Endothelial cell of umbilical vein (primary cell): ENCODE data around the gene CMIP. TPM values are rescaled to one million over a fixed set of nuclear protein-coding genes. Genes with fewer than 3 reads are reported as not detected.

Experiments used
- BruUV-seq: library from RNA; stranded (reverse); fragments of 400-500 nt; replicated peaks from 2 replicates; lab custom pipeline; 2021; lab: Mats Ljungman, UMichigan
- CTCF ChIA-PET: fragments of 300-600, 350-600 bp; sonication (Branson Sonifier 250); formaldehyde crosslinking; loops from one replicate; lab custom pipeline; 2021; ENCODE audit warnings: antibody characterized with exemption, inconsistent platforms; lab: Charles Lee
- POLR2A ChIA-PET: fragments of 300-600, 350-600 bp; sonication (Branson Sonifier 250); formaldehyde crosslinking; loops from one replicate; lab custom pipeline; 2021; ENCODE audit warnings: antibody characterized with exemption, inconsistent platforms; lab: Charles Lee
- DNase-seq: peaks from one replicate; pipeline ENCODE4 v3.0.0-alpha.2; 2011; ENCODE audit warnings: low read depth, low spot score
- FAIRE-seq: peaks from 2 replicates; lab custom pipeline; 2011; peaks lifted over from hg19 to GRCh38; lab: Jason Lieb, UNC
- H2AFZ ChIP-seq: 2 replicates; pipeline ENCODE4 v1.6.0; 2012; ENCODE audit warnings: low read depth, low read length, control low read depth, inconsistent platforms
- H3K27ac ChIP-seq: 2 replicates; pipeline ENCODE4 v1.5.1; 2011; ENCODE audit warnings: low read depth, mild to moderate bottlenecking, control low read depth, low read length, moderate library complexity; ENCODE audit not compliant: insufficient read depth
- H3K27me3 ChIP-seq, 2 experiments: 2 replicates each; pipeline versions ENCODE4 v1.6.0 to v1.6.1; 2011; ENCODE audit warnings: low read length in 2 of 2, mixed read lengths in 1 of 2; ENCODE audit not compliant: control insufficient read depth in 2 of 2, insufficient read depth in 2 of 2
- H3K36me3 ChIP-seq, 2 experiments: 2 replicates in 1 of 2; 3 replicates in 1 of 2; pipeline ENCODE4 v1.5.1; 2011; ENCODE audit warnings: low read length in 2 of 2, mild to moderate bottlenecking in 1 of 2, moderate library complexity in 1 of 2; ENCODE audit not compliant: control insufficient read depth in 2 of 2, insufficient read depth in 2 of 2; ENCODE audit errors: extremely low read depth in 1 of 2
- H3K4me1 ChIP-seq: 3 replicates; pipeline ENCODE4 v1.5.1; 2011; ENCODE audit warnings: mild to moderate bottlenecking, low read length; ENCODE audit not compliant: control insufficient read depth, insufficient read depth; ENCODE audit errors: extremely low read depth
- H3K4me2 ChIP-seq: 2 replicates; pipeline ENCODE4 v1.6.1; 2011; ENCODE audit warnings: low read length, control low read depth, mixed read lengths; ENCODE audit not compliant: insufficient read depth
- H3K4me3 ChIP-seq, 3 experiments: fragments of 200-600 bp in 1 of 3; sonication (generic), shearing (Covaris generic) in 1 of 3; replicated peaks in 1 of 3; 2 replicates each; pipeline ENCODE4 v1.5.1; 2011 to 2016; ENCODE audit warnings: control low read depth in 3 of 3, low read length in 3 of 3, mild to moderate bottlenecking in 2 of 3, inconsistent platforms in 1 of 3, low read depth in 1 of 3, moderate library complexity in 1 of 3; ENCODE audit not compliant: insufficient read depth in 1 of 3
- H3K79me2 ChIP-seq: 2 replicates; pipeline ENCODE4 v1.6.0; 2012; ENCODE audit warnings: low read length, inconsistent platforms; ENCODE audit not compliant: control insufficient read depth, insufficient read depth
- H3K9ac ChIP-seq: replicated peaks from 2 replicates; pipeline ENCODE3; 2011; ENCODE audit warnings: low read length, control low read depth; ENCODE audit not compliant: insufficient read depth; ENCODE audit errors: extremely low read depth
- H3K9me1 ChIP-seq: replicated peaks from 3 replicates; pipeline ENCODE4 v1.6.0; 2011; ENCODE audit warnings: mild to moderate bottlenecking, low read length; ENCODE audit not compliant: control insufficient read depth, insufficient read depth; ENCODE audit errors: extremely low read depth
- H3K9me3 ChIP-seq: replicated peaks from 2 replicates; pipeline ENCODE4 v1.5.1; 2012; ENCODE audit warnings: low read length, inconsistent platforms; ENCODE audit not compliant: control insufficient read depth, insufficient read depth
- H4K20me1 ChIP-seq: replicated peaks from 2 replicates; pipeline ENCODE3; 2011; ENCODE audit warnings: mild to moderate bottlenecking, low read length; ENCODE audit not compliant: control insufficient read depth, insufficient read depth; ENCODE audit errors: extremely low read depth
- EZH2 ChIP-seq: IDR thresholded peaks from 2 replicates; pipeline ENCODE4 v1.6.1; 2012; ENCODE audit warnings: borderline replicate concordance, low read depth, mild to moderate bottlenecking, moderate library complexity, low read length, inconsistent platforms; ENCODE audit not compliant: severe bottlenecking
- FOS ChIP-seq: IDR thresholded peaks from 2 replicates; pipeline ENCODE4 v1.6.1; 2011; ENCODE audit warnings: mild to moderate bottlenecking, low read length, moderate library complexity, borderline replicate concordance; ENCODE audit not compliant: insufficient read depth
- GATA2 ChIP-seq: IDR thresholded peaks from 2 replicates; pipeline ENCODE4 v1.7.0; 2011; ENCODE audit warnings: low read depth, mild to moderate bottlenecking, moderate library complexity, mixed read lengths, low read length; ENCODE audit not compliant: insufficient read length, insufficient read depth
- JUN ChIP-seq: IDR thresholded peaks from 2 replicates; pipeline ENCODE4 v1.6.1; 2011; ENCODE audit warnings: borderline replicate concordance, low read depth; ENCODE audit not compliant: insufficient read length, insufficient read depth
- MAX ChIP-seq: IDR thresholded peaks from 2 replicates; pipeline ENCODE4 v1.6.1; 2011; ENCODE audit not compliant: insufficient read depth, insufficient read length
- MYC ChIP-seq: IDR thresholded peaks from one replicate; pipeline ENCODE4 v1.6.1; 2011; ENCODE audit warnings: mild to moderate bottlenecking, low read depth, low read length
- POLR2A ChIP-seq: IDR thresholded peaks from 2 replicates; pipeline ENCODE4 v1.6.1; 2012; ENCODE audit warnings: low read depth, mild to moderate bottlenecking, control low read depth, low read length
- POLR2AphosphoS5 ChIP-seq: IDR thresholded peaks from 2 replicates; pipeline ENCODE4 v1.6.1; 2012; ENCODE audit warnings: low read depth, mild to moderate bottlenecking, control low read depth, low read length, moderate library complexity; ENCODE audit not compliant: insufficient read depth
- dilution Hi-C: fragments of 300-500 bp; cut with MboI; formaldehyde crosslinking; loops from one replicate; pipeline ENCODE4 v1.15.0; 2019; ENCODE audit warnings: low sequenced_read_pairs; ENCODE audit not compliant: extremely low pct_ligation_motif_present
- intact Hi-C: fragments of 100-400 bp; cut with micrococcal nuclease; formaldehyde crosslinking; loops from one replicate; pipeline ENCODE4 v1.10.0; 2022
- polyA plus RNA-seq, 4 experiments: library from polyadenylated mRNA; depleted of rRNA in 3 of 4; stranded (reverse) in 3 of 4; unstranded in 1 of 4; fragments of >200 nt; gene quantifications; 2 replicates each; pipeline versions ENCODE4 v1.2.1 to v1.2.3, GENCODE V29; 2011 to 2012; ENCODE audit warnings: missing spikeins in 1 of 4
- total RNA-seq: library from RNA; stranded (reverse); gene quantifications from 2 replicates; pipeline ENCODE4 v1.2.3, GENCODE V29; 2021
- TF ChIP-seq, protein P1 (sequence below), 2 donors: IDR thresholded peaks; 1 replicate in 1 of 2; 2 replicates in 1 of 2; pipeline ENCODE4 v1.5.1; 2011; ENCODE audit warnings: low read length in 2 of 2, mild to moderate bottlenecking in 2 of 2, moderate library complexity in 2 of 2, control low read depth in 1 of 2, inconsistent platforms in 1 of 2, low read depth in 1 of 2; ENCODE audit not compliant: insufficient read depth in 1 of 2; ENCODE audit errors: extremely low read depth in 1 of 2

CMIP gene
- total and polyA plus RNA-seq, 2 donors (not counting 3 experiments of a cell fraction or from before 2014, with no cell fraction given): 29.0 to 101 TPM

GRCh38 chr16:81752225-81752875 is 307.7 kb downstream of the CMIP start:
- dilution Hi-C loops (no loop called here), intact Hi-C loops (no loop called here)
- Histone ChIP-seq H3K27me3 (no peaks in the 10 kb centered on the region), H4K20me1 (no peaks in the 10 kb centered on the region), H3K4me1 (peaks cover 18% of the 10 kb centered on the region), H3K9ac (peak overlapping the region; percentile 14), H3K4me3 (no peak overlapping the region), H3K36me3 (no peaks in the 10 kb centered on the region), H3K27ac (no peak overlapping the region), H3K79me2 (no peaks in the 10 kb centered on the region), H3K4me2 (no peak overlapping the region), H3K9me3 (no peaks in the 10 kb centered on the region), H3K9me1 (no peaks in the 10 kb centered on the region), H2AFZ (peak overlapping the region; percentile 95)
- FAIRE-seq: no peak
- no TSS peak for BruUV-seq
- ChIA-PET POLR2A (no interaction called here), CTCF (interaction anchor here (0.7 to 2.2 kb wide), 4 partner anchors 9 to 261 kb away, joined by 3 to 7 read pairs (median 4); no protein-coding TSS in a partner anchor)
- no peak for TF ChIP-seq EZH2
- no peak for TF ChIP-seq POLR2AphosphoS5
- no peak for TF ChIP-seq JUN
- no peak for TF ChIP-seq POLR2A
- TF ChIP-seq MYC: no peak
- TF ChIP-seq GATA2: no peak
- TF ChIP-seq MAX: no peak
- TF ChIP-seq, protein P1, sequence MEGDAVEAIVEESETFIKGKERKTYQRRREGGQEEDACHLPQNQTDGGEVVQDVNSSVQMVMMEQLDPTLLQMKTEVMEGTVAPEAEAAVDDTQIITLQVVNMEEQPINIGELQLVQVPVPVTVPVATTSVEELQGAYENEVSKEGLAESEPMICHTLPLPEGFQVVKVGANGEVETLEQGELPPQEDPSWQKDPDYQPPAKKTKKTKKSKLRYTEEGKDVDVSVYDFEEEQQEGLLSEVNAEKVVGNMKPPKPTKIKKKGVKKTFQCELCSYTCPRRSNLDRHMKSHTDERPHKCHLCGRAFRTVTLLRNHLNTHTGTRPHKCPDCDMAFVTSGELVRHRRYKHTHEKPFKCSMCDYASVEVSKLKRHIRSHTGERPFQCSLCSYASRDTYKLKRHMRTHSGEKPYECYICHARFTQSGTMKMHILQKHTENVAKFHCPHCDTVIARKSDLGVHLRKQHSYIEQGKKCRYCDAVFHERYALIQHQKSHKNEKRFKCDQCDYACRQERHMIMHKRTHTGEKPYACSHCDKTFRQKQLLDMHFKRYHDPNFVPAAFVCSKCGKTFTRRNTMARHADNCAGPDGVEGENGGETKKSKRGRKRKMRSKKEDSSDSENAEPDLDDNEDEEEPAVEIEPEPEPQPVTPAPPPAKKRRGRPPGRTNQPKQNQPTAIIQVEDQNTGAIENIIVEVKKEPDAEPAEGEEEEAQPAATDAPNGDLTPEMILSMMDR (IDR thresholded peaks at IDR 0.05; ENCODE audit: extremely low read depth in 1 of 2, insufficient read depth in 1 of 2, low read depth in 1 of 2, low read length in 2 of 2): no peak
- no peak for TF ChIP-seq FOS
- no peak for DNase-seq
